Activated naive CD8-positive, alpha-beta T cell treated with anti-CD3 and anti-CD28 coated beads for 36 hours (primary cell): Measurements from ENCODE around the gene CXorf65. TPM values are rescaled to one million over a fixed set of nuclear protein-coding genes. Genes with fewer than 3 reads are reported as not detected.

Experiments used
- DNase-seq: peaks from one replicate; pipeline ENCODE4 v3.0.0; 2021
- H3K27ac Mint-ChIP-seq: one replicate; pipeline ENCODE4 v1.8.0; 2022; ENCODE audit warnings: mild to moderate bottlenecking, moderate library complexity, mixed read lengths
- H3K27me3 Mint-ChIP-seq: one replicate; pipeline ENCODE4 v1.8.0; 2022; ENCODE audit warnings: mild to moderate bottlenecking, mixed read lengths
- H3K36me3 Mint-ChIP-seq: one replicate; pipeline ENCODE4 v1.8.0; 2021; ENCODE audit warnings: mild to moderate bottlenecking, mixed read lengths
- H3K4me1 Mint-ChIP-seq: one replicate; pipeline ENCODE4 v1.8.0; 2021; ENCODE audit warnings: mixed read lengths
- H3K4me3 Mint-ChIP-seq: one replicate; pipeline ENCODE4 v1.8.0; 2022; ENCODE audit warnings: mild to moderate bottlenecking, moderate library complexity, mixed read lengths
- H3K9me3 Mint-ChIP-seq: one replicate; pipeline ENCODE4 v1.8.0; 2022; ENCODE audit warnings: mixed read lengths
- total RNA-seq, 2 experiments: library from RNA; stranded (reverse); gene quantifications; one replicate each; pipeline ENCODE4 v1.2.3, GENCODE V29; 2021

CXorf65 gene
- total RNA-seq, 2 experiments from 2014 or later: 6.7 to 10.4 TPM

DNA sequence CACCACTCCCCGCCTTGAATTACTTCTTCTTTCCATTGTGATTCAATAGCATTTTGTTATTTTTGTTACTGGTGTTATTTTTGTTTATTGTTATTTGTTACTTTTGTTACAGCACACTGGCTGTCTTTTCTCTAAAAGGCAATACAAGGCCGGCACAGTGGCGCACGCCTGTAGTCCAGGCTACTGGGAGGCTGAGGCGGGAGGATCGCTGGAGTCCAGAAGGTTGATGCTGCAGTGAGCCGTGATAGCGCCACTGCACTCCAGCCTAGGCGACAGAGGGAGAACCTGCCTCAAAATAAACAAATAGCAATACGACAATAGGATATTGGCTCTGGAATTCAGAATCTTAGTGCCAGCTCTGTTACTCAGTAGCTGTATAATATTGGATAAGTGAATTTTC is 10.8 kb upstream of the CXorf65 start:
- peaks cover 27% of the 10 kb centered on the region for H3K4me1 Mint-ChIP-seq

DNA sequence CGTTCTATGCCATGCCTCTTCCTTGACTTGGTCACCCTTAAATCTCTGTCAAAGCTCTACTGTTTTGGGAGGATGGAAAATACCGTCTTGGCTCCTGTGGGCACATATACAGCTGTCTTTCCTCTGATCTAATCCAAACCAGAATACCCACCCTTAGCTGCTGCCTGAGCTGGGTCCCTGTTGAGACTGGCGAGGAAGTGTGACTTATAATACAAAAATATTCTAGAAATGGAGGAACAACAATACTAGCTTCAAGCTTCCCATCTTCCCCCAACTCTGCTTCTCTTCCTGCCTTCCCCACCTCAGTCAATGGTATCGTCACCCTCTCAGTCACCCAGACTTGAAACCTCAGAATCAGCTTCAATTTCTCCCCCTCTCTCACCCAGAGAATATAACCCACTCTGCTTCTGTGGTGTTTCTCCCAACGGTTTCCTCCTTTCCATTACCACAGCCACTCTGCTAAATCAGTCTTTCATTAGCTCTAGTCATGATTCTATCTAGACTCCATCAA is 5.4 kb upstream of the CXorf65 start:
- Mint-ChIP-seq H3K27me3 (no peaks in the 10 kb centered on the region), H3K4me3 (peak overlapping the region; percentile 99), H3K9me3 (no peaks in the 10 kb centered on the region), H3K27ac (peak overlapping the region; percentile 96), H3K4me1 (peaks cover 28% of the 10 kb centered on the region), H3K36me3 (peaks cover 44% of the 10 kb centered on the region)
- no peak for DNase-seq

More for the DNA sequence above, 10.8 kb upstream of the CXorf65 start:
- no peaks in the 10 kb centered on the region for H3K9me3 Mint-ChIP-seq
- no peak overlapping the region for H3K27ac Mint-ChIP-seq
- peaks cover 6% of the 10 kb centered on the region for H3K36me3 Mint-ChIP-seq
- H3K27me3 Mint-ChIP-seq: no peaks in the 10 kb centered on the region
- no peak overlapping the region for H3K4me3 Mint-ChIP-seq
- no peak for DNase-seq

DNA sequence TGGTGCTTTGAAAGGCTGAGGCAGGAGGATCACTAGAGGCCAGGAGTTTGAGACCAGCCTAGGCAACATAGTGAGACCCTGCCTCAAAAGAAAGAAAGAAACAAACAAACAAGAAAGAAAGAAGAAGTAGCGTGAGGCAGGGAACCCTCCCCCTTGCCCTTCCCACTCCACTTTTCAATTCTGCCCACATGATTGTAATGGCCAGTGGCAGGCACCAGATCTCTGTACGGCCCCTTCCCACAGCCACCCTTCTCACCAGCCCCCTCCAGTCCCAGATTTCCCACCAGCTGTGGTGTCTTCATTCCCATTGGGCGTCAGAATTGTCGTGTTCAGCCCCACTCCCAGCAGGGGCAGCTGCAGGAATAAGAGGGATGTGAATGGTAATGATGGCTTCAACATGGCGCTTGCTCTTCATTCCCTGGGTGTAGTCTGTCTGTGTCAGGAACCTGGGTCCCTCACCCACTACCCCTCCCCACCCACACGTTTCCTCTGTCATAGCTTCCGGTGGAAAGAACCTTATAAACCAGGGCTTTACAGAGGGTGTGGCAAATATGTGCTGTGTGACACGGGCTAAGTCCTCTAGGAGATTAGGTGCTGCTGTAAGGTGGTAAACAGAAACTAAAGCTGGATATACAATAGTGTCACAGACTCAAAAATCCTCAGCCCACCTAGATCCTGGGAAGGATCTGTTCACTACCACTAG is 4.8 kb upstream of the CXorf65 start, which contains the start of gene IL2RG:
TSS of gene IL2RG (minus strand) at position 437 of the 703 bp plus-strand sequence. CDS start at position 399, 38 bp downstream.
- Mint-ChIP-seq H3K4me3 (peak within 1 kb of the TSS; percentile 99), H3K9me3 (no peaks in the 10 kb centered on the region), H3K27me3 (no peaks in the 10 kb centered on the region), H3K4me1 (peaks cover 33% of the 10 kb centered on the region), H3K36me3 (peaks cover 48% of the 10 kb centered on the region), H3K27ac (peak within 1 kb of the TSS; percentile 96)
- peak; percentile 73 for DNase-seq

DNA sequence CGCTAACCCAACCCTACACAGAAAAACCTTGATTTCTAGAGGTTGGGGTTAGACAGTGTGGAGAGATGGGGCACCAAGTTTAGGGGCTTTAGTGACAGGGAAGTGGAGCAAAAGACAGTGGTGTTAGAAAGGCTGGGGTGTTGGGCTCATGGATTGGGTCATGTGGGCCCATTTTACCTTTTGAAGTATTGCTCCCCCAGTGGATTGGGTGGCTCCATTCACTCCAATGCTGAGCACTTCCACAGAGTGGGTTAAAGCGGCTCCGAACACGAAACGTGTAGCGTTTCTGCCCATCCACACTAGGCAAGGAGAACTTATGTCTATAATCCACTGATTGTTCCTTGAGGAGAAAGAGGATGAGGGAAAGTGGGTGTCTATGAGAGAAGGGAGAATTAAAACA is 2.5 kb upstream of the CXorf65 start:
- peak overlapping the region; percentile 99 for H3K4me3 Mint-ChIP-seq
- no peaks in the 10 kb centered on the region for H3K9me3 Mint-ChIP-seq
- H3K36me3 Mint-ChIP-seq: peaks cover 68% of the 10 kb centered on the region
- H3K27ac Mint-ChIP-seq: peak overlapping the region; percentile 96
- DNase-seq: no peak
- no peaks in the 10 kb centered on the region for H3K27me3 Mint-ChIP-seq
- peaks cover 45% of the 10 kb centered on the region for H3K4me1 Mint-ChIP-seq

DNA sequence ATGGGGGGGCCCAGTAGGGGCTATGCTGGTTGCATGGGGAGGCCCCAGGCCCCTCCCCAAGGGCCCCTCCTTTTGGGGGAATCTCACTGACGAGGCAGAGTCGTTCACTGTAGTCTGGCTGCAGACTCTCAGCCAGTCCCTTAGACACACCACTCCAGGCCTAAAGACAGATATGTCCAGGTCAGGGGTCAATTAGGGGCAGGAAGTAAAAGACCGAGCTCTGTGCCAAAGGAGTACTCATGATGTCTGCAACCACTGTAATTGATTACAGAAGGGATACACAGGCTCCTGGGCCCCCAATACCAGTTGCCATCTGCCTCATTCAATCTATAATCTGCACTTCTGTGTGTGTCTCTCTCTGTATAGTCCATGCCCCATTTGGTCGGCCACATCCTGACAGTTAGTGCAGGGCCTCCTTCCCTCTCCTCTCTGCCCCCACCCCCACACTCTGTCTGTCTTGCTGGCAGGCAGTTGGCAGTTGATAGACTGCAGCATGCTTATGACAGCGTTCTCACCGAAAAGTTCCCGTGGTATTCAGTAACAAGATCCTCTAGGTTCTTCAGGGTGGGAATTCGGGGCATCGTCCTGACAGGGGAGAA is 1.3 kb upstream of the CXorf65 start:
- Mint-ChIP-seq H3K27ac (peak overlapping the region; percentile 96), H3K4me1 (peaks cover 48% of the 10 kb centered on the region), H3K27me3 (no peaks in the 10 kb centered on the region), H3K36me3 (peaks cover 72% of the 10 kb centered on the region), H3K9me3 (no peaks in the 10 kb centered on the region), H3K4me3 (peak overlapping the region; percentile 99)
- peak; percentile 30 for DNase-seq

DNA sequence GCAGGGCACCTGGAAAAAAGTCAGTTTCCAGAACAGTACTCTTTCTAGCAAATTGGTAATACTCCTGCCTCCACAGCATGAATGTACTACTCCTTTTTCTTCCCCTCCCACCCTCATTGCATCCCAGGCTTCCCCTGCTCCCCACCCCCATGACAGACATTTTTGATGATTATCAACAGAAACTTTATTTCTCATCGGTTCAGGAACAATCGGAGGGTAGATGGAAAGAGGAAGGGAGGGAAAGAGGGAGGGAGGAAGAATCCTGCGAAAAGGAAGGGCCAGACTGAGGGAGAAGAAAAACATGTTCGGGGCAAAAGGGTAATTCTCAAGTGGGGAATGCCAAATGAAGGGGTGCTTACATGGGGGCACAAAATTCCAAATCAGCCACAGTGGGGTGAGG is 705 bp upstream of the CXorf65 start:
- Mint-ChIP-seq H3K36me3 (peaks cover 72% of the 10 kb centered on the region), H3K27me3 (no peaks in the 10 kb centered on the region), H3K27ac (peak overlapping the region; percentile 96), H3K4me1 (peaks cover 50% of the 10 kb centered on the region), H3K9me3 (no peaks in the 10 kb centered on the region), H3K4me3 (peak overlapping the region; percentile 99)
- DNase-seq: no peak

DNA sequence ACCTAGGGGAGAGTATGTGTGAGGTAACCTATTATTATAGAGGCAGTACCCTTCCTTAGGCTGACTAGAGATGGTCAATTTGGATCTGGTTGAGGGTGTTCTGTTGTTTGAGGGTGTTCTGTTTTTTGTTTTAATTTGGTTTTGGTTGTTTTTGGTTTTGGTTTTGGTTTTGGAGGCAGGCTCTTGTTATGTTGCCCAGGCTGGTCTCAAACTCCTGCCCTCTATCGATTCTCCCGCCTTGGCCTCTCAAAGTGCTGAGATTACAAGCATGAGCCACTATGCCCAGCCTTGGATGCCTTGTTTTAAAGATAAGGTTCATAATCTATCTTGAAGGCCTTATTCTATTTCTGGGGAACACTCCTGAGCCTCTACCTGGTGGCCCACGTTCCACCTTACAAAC is 912 bp downstream of the CXorf65 start:
- no peak for DNase-seq
- H3K9me3 Mint-ChIP-seq: no peaks in the 10 kb centered on the region
- H3K36me3 Mint-ChIP-seq: peaks cover 64% of the 10 kb centered on the region
- no peaks in the 10 kb centered on the region for H3K27me3 Mint-ChIP-seq
- peak overlapping the region; percentile 64 for H3K4me3 Mint-ChIP-seq
- H3K27ac Mint-ChIP-seq: peak overlapping the region; percentile 96
- H3K4me1 Mint-ChIP-seq: peaks cover 61% of the 10 kb centered on the region

DNA sequence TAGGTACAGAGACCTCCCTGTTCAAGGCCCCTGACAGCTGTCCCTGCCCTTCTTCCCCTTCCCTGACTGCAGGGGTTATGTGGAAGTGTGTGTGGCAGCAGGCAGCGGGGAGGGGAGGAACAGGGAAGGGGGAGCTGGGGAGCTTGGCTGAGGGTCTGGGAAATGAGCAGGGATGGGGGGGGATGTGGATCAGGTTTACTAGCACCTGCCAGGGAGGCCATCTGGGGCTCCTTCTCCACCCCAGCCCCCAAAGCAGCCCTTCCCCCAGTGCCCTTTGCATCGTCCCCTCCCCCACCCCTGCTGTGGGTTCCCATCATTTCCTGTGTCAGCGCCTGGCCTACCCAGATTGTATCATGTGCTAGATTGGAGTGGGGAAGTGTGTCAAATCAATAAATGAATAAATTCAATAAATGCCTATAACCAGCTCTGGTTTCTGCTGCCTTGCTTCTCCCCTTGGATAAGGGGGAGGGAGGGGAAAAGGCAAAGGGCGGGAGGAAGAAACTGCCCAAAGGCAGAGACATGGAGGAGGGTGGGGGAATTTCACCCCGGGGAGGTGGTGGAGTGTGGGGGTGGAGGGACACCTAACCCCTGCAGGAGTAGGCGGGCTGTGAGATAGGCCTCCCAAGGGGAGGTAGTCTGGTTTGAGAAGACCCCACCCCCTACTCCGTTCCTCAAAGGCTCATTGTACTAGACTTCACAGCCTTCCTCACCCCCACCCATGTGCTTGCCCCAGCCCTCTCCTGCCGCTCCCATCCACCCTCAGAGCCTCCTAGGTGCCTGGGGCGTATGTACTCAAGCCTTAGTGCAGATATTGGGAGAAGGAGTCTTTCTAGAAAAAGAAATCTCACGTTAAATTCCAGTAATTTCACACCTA is 3.2 kb downstream of the CXorf65 start:
- Mint-ChIP-seq H3K27me3 (no peaks in the 10 kb centered on the region), H3K9me3 (no peaks in the 10 kb centered on the region), H3K4me3 (peak overlapping the region; percentile 81), H3K4me1 (peaks cover 73% of the 10 kb centered on the region), H3K36me3 (peaks cover 41% of the 10 kb centered on the region), H3K27ac (peak overlapping the region; percentile 89)
- DNase-seq: peak; percentile 49

DNA sequence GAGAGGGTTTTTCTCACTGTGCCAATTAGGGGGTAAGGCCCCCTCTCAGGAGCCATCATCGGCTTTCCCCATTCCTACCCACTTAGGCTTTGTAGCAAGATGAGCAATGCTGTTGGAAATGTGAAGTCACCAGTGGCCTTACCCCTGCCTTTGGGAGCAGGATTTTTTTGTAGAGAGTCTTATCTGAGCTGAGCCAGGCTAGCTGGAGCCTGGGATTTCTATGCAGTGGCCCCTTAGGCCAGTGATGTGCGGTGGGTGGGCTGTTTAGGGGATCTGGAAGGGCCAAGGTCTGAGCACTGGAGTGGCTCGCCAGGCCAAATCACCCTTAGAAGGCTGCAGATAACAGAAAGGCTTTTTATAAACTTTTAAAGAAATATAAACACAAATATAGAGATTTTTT is 4.2 kb downstream of the CXorf65 start:
- Mint-ChIP-seq H3K27me3 (no peaks in the 10 kb centered on the region), H3K4me1 (peaks cover 69% of the 10 kb centered on the region), H3K27ac (peak overlapping the region; percentile 89), H3K36me3 (peaks cover 30% of the 10 kb centered on the region), H3K4me3 (no peak overlapping the region), H3K9me3 (no peaks in the 10 kb centered on the region)
- DNase-seq: no peak

DNA sequence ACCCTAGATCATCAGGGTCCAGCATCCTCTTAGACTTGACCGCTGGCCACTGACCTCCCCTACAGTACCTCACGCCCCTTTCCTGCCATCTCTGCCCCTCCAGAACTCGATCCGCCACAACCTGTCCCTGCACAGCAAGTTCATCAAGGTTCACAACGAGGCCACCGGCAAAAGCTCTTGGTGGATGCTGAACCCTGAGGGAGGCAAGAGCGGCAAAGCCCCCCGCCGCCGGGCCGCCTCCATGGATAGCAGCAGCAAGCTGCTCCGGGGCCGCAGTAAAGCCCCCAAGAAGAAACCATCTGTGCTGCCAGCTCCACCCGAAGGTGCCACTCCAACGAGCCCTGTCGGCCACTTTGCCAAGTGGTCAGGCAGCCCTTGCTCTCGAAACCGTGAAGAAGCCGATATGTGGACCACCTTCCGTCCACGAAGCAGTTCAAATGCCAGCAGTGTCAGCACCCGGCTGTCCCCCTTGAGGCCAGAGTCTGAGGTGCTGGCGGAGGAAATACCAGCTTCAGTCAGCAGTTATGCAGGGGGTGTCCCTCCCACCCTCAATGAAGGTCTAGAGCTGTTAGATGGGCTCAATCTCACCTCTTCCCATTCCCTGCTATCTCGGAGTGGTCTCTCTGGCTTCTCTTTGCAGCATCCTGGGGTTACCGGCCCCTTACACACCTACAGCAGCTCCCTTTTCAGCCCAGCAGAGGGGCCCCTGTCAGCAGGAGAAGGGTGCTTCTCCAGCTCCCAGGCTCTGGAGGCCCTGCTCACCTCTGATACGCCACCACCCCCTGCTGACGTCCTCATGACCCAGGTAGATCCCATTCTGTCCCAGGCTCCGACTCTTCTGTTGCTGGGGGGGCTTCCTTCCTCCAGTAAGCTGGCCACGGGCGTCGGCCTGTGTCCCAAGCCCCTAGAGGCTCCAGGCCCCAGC is 5.7 kb downstream of the CXorf65 start:
- DNase-seq: no peak
- Mint-ChIP-seq H3K4me3 (no peak overlapping the region), H3K9me3 (no peaks in the 10 kb centered on the region), H3K36me3 (peaks cover 19% of the 10 kb centered on the region), H3K27ac (peak overlapping the region; percentile 58), H3K4me1 (peaks cover 62% of the 10 kb centered on the region), H3K27me3 (no peaks in the 10 kb centered on the region)

DNA sequence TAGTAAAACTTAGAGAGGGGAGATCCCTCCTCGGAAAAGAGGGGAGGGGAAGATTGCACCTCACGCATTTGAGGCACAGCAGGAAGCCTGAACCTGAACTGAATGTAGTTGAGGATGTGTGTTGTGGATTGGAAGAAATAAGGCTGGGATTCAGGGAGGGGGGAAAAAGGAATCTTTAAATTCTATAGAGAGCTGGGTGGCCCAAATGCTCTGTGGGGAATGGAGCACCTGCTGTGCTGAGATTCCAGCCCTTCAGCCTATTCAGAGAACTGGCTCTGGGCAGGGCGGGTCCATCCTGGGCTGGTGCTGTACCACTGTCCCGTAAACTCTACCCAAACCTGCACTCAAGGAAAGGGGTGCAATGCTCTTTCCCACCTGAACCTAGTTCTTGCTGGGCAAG is 6.8 kb downstream of the CXorf65 start:
- Mint-ChIP-seq H3K9me3 (no peaks in the 10 kb centered on the region), H3K4me1 (peaks cover 56% of the 10 kb centered on the region), H3K27me3 (no peaks in the 10 kb centered on the region), H3K36me3 (peaks cover 10% of the 10 kb centered on the region), H3K27ac (peak overlapping the region; percentile 66), H3K4me3 (no peak overlapping the region)
- no peak for DNase-seq

DNA sequence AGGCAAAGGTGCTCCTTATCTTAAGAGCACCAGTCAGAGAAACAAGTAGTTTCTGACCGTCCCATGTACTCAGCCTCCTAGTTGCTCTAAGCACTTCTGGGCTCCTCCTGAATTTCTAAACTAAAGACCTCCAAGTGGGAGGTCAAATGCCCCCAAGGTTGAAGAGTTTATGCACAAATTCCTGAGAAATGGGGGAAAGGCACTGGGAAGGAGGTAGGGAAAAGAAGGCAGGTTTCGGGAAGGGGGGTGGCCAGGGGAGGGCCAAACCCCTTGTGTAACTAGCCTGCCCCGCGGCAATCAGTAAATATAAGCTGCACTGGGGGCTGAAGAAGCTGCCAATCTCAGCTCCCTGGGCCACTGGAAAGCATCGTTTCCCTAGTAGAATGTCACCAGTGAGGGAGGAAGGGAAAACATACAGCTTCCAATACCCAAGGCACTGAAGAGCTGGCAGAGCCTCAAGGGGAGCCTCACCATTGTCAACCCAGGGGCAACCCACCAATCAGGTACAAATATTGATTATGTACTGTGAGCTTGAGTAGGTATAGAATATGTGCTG is 7.5 kb downstream of the CXorf65 start:
- Mint-ChIP-seq H3K4me3 (no peak overlapping the region), H3K27ac (no peak overlapping the region), H3K36me3 (peaks cover 3% of the 10 kb centered on the region), H3K4me1 (peaks cover 49% of the 10 kb centered on the region), H3K9me3 (no peaks in the 10 kb centered on the region), H3K27me3 (no peaks in the 10 kb centered on the region)
- no peak for DNase-seq

DNA sequence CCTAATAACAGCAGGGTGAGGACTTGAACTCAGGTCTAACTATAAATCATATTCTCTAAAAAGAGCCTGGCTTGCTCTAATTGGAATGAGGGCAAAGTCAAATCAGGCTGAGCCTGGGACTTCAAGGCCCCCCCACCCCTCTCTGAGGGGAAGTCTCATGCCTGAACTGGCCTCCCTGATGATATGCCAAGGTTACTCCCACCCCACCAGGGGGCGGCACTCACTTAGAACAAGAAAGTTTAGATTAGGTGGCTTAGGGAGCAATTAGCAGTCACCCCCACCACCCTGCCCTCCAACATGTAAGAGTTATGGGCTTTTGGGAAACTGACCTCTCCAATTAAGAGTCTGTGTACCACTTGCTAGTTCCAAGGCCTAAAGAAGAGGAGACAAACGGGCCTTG is 8.2 kb downstream of the CXorf65 start:
- Mint-ChIP-seq H3K9me3 (no peaks in the 10 kb centered on the region), H3K4me3 (no peak overlapping the region), H3K4me1 (peaks cover 46% of the 10 kb centered on the region), H3K27ac (no peak overlapping the region), H3K27me3 (no peaks in the 10 kb centered on the region), H3K36me3 (no peaks in the 10 kb centered on the region)
- peak; percentile 71 for DNase-seq

DNA sequence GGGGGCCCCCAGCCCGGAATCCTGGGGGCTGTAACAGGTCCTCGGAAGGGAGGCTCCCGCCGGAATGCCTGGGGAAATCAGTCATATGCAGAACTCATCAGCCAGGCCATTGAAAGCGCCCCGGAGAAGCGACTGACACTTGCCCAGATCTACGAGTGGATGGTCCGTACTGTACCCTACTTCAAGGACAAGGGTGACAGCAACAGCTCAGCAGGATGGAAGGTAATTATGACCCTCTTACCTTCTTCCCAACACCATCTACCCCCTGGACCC is 9.8 kb downstream of the CXorf65 start:
- Mint-ChIP-seq H3K27me3 (no peaks in the 10 kb centered on the region), H3K4me3 (peak overlapping the region; percentile 97), H3K4me1 (peaks cover 34% of the 10 kb centered on the region), H3K27ac (no peak overlapping the region), H3K9me3 (no peaks in the 10 kb centered on the region), H3K36me3 (no peaks in the 10 kb centered on the region)
- DNase-seq: no peak
